Hypothalamus (tissue), 51 donors: Measurements from ENCODE around the gene STAB2.

Source experiments
- DNase-seq, 51 donors: peaks; one replicate each; lab custom pipeline; 2025; lab: John Stamatoyannopoulos, UW

STAB2 gene, protein sequence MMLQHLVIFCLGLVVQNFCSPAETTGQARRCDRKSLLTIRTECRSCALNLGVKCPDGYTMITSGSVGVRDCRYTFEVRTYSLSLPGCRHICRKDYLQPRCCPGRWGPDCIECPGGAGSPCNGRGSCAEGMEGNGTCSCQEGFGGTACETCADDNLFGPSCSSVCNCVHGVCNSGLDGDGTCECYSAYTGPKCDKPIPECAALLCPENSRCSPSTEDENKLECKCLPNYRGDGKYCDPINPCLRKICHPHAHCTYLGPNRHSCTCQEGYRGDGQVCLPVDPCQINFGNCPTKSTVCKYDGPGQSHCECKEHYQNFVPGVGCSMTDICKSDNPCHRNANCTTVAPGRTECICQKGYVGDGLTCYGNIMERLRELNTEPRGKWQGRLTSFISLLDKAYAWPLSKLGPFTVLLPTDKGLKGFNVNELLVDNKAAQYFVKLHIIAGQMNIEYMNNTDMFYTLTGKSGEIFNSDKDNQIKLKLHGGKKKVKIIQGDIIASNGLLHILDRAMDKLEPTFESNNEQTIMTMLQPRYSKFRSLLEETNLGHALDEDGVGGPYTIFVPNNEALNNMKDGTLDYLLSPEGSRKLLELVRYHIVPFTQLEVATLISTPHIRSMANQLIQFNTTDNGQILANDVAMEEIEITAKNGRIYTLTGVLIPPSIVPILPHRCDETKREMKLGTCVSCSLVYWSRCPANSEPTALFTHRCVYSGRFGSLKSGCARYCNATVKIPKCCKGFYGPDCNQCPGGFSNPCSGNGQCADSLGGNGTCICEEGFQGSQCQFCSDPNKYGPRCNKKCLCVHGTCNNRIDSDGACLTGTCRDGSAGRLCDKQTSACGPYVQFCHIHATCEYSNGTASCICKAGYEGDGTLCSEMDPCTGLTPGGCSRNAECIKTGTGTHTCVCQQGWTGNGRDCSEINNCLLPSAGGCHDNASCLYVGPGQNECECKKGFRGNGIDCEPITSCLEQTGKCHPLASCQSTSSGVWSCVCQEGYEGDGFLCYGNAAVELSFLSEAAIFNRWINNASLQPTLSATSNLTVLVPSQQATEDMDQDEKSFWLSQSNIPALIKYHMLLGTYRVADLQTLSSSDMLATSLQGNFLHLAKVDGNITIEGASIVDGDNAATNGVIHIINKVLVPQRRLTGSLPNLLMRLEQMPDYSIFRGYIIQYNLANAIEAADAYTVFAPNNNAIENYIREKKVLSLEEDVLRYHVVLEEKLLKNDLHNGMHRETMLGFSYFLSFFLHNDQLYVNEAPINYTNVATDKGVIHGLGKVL (N-terminal part only)

GRCh38 chr12:103586791-103587370 lies at the start of gene STAB2:
STAB2 (plus strand) TSS chr12:103587273; CDS start chr12:103587477, 204 bp downstream.
- DNase-seq = no peak

DNA sequence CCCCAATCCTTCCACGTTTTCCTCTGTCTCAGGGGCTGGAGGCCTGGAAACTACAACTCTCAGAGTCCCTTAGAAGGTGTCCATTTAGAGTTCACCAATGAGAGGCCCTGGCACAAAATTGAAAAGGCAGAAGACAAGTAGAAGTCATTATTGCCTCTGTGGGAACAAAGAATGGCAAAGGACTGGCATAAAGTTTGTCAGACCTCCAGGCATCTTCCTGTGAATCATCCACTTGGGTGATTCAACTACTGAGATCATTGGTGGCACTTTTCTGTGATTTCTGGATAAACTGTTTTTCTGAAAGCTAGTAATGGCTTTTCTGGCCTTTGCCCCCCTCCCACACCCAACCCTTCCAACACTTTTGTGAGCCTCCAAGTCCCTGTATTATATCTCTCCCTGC lies 48.7 kb upstream of the STAB2 start:
- DNase-seq = no peak

DNA sequence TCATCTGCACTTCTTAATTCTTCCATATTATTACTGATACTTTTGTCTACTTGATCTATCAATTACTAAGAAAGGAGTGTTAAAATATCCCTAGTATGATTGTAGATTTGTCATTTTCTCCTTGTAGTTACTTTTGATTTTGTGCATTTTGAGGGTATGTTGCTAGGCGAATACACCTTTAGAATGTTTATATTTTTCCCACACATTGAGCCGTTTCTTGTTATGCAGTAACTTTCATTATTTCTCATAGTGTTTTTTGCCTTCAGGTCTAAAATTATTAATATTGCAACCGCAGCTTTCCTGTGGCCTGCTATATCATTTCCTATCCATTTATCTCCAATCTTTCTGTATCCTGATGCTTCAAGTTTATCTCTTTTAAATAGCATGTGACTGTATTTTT lies 46.8 kb upstream of the STAB2 start:
- no peak for DNase-seq

DNA sequence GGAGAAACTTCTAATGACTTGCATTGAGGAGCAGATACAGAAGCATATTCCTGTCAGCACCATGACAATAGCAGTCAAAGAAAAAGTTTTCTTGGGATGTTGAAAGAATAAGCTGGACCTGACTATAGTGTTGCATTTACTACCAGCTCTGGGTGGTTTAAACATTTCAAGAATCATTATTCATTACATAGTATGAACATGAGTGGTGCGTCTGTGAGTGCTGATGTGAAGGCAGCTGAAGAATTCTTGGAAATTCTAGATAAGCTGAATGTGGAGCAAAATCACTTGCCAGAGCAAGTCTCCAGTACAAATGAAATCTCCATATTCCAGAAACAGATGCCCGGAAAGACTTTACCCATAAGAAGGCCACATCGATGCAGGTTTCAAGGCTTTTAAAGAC lies 45.0 kb upstream of the STAB2 start:
- no peak for DNase-seq

DNA sequence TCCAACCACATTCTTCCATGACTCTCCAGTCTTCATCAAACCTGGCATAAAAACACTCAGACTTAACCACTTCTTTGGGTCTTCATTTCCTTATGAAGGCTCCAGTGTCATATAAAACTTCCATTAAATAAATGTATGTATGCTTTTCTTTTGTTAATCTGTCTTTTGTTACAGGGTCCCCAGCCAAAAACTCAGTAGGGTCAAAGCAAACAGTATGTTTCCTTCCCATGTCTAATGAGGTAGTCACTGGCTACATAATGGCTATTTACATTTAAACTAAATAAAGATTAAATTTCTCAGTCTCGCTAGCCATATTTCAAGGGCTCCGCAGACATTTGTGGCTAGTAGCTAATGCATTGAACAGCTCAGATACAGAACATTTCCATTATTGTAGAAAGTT lies 40.1 kb upstream of the STAB2 start:
- no peak for DNase-seq

GRCh38 chr12:103547376-103547775 lies 39.7 kb upstream of the STAB2 start:
- no peak for DNase-seq

DNA sequence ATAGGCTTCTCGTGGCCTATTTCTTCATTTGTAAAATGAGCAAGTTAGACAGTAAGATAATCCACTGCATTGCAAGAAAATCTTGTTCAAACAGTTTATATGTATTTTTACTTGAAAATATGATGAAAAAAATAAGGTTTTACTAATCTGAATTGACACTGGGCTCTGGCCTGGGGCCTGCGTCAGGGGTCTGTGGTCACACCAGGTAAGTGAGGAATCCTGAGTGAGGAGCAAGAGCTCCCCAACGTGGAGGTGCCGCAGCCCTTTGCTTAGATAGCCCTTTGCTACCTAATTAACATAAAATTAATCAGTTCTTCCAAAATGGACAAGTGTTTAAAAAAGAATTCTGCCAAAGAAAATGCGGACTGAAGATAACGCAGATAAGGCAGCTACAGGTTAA lies 39.1 kb upstream of the STAB2 start:
- no peak for DNase-seq

DNA sequence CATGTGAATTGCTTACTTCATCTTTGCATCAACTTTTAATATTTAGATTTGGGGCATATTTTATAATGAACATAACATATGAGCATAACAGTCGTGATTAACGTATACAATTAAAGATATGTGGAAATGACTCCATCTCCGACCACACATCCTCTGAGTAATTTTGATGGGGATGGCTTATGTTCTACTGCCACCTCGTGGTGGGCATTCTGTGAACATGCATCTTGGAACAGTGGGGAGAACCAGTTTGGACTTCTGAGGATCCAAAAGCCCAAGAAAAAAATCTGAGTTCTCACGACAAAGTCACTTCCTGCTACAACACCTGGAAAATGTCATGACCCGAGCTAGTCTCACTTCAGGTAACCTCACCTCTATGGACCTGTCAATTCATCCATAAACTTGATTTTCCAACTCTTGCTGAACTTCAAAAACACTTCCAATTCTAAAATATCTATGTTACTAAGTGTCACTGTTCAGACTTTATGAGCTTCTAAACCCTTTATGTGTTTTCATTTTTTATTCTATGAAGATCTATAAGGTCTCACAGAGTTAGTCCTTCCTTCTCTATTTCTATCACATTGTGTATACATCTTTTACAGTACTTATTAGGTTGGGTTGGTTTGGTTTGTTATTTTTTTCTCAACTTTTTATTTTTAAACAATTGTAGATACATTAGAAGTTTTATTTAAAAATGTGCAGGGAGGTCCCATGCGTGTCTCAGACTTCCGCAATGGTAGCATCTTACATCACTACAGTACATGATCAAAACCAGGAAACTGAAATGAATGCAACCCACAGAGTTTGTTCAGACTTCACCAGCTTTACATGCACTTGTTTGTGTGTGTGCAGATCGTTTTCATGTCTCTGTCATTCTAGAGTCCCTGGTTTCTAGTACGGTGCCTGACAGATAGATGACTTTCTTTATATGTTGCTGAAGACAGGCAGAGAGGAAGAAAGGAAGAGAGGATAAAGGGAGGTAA lies 38.2 kb upstream of the STAB2 start:
- peak in 44 of 51 donors; percentile 2 to 75 (median 26) for DNase-seq

GRCh38 chr12:103556890-103557627 lies 30.0 kb upstream of the STAB2 start:
- DNase-seq = no peak

- DNase-seq = no peak
Measured at GRCh38 chr12:103557628-103558010, 29.5 kb upstream of the STAB2 start.

- no peak for DNase-seq
Measured at GRCh38 chr12:103558879-103559278, 28.2 kb upstream of the STAB2 start.

DNA sequence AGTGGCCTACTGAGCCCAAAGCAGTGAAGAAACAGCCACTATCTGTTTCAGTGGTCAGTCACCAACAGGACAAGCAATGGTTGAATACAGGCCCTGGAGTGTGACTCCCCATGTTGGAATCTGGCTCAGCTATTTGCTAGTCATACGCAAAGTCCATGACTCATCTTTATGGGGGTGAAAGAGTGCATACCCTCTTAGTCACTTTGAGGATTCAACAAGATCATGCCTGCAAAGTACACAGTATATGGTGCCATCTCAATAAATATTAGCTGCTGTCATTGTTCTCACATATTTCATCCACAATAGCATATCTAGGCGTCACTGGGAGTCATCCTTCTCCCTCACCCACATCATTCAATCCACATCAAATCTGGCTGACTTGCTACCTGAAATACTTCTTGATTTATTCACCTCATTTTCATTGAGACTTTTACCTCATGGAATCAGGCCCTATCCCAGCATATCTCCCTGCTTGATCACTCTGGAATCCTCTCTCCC lies 26.4 kb upstream of the STAB2 start:
- no peak for DNase-seq

DNA sequence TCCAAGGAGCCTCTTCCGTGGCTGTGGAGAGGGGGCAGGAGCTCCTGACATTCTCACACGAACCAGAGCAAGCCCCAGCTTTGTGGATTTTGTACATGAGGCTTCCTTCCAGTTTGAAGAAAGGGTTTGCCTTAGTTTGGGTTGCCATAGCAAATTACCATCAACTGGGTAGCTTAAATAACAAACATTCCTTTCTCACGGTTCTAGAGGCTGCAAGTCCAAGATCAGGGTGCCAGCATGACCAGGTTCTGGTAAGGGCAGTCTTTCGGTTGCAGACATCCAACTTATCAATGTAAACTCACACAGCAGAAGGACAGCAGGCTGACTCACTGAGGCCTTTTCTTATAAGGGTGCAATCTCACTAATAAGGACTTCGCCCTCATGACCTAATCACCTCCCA lies 25.9 kb upstream of the STAB2 start:
- no peak for DNase-seq

- DNase-seq = no peak
Measured at GRCh38 chr12:103566398-103566797, 20.7 kb upstream of the STAB2 start.

GRCh38 chr12:103569278-103569677 lies 17.8 kb upstream of the STAB2 start:
- DNase-seq = no peak

GRCh38 chr12:103571286-103571685 lies 15.8 kb upstream of the STAB2 start:
- peak in 21 of 51 donors; percentile 1 to 30 (median 4) for DNase-seq

- DNase-seq = no peak
Measured at GRCh38 chr12:103572312-103573045, 14.6 kb upstream of the STAB2 start.

- DNase-seq = no peak
Measured at GRCh38 chr12:103573185-103573584, 13.9 kb upstream of the STAB2 start.
